HEK293T (cell line): ENCODE results near the gene CNTN3.

Experiments used
- FOXA1 ChIP-seq: fragments of 450-650 bp; IDR thresholded peaks from 2 replicates; pipeline ENCODE4 v1.6.1; 2016; ENCODE audit warnings: mild to moderate bottlenecking
- HDGF ChIP-seq: fragments of 450-650 bp; IDR thresholded peaks from 2 replicates; pipeline ENCODE4 v1.6.1; 2017; ENCODE audit warnings: antibody characterized with exemption, borderline replicate concordance
- LEF1 ChIP-seq: fragments of 450-650 bp; IDR thresholded peaks from 2 replicates; pipeline ENCODE4 v1.6.1; 2017; ENCODE audit warnings: mild to moderate bottlenecking, borderline replicate concordance
- PKNOX1 ChIP-seq: fragments of 450-650 bp; IDR thresholded peaks from 2 replicates; pipeline ENCODE4 v1.6.1; 2016
- SP1 ChIP-seq: fragments of 450-650 bp; IDR thresholded peaks from 2 replicates; pipeline ENCODE4 v1.6.1; 2017
- SUZ12 ChIP-seq: fragments of 450-650 bp; IDR thresholded peaks from 2 replicates; pipeline ENCODE4 v1.6.1; 2016; ENCODE audit warnings: mild to moderate bottlenecking

- TF ChIP-seq PKNOX1 (no peak), HDGF (no peak), SP1 (no peak), LEF1 (no peak), SUZ12 (no peak), FOXA1 (no peak)
These were observed 23.7 kb downstream of the CNTN3 start for GRCh38 chr3:74590620-74591262.
